ENCODE results near the gene MSI2. TPM values are rescaled to one million over a fixed set of nuclear protein-coding genes. Genes with fewer than 3 reads are reported as not detected.

The MSI2 gene
- polyA plus RNA-seq, 1 of the 3 experiments (the other 2 are of a cell fraction) = 24.1 TPM

DNA sequence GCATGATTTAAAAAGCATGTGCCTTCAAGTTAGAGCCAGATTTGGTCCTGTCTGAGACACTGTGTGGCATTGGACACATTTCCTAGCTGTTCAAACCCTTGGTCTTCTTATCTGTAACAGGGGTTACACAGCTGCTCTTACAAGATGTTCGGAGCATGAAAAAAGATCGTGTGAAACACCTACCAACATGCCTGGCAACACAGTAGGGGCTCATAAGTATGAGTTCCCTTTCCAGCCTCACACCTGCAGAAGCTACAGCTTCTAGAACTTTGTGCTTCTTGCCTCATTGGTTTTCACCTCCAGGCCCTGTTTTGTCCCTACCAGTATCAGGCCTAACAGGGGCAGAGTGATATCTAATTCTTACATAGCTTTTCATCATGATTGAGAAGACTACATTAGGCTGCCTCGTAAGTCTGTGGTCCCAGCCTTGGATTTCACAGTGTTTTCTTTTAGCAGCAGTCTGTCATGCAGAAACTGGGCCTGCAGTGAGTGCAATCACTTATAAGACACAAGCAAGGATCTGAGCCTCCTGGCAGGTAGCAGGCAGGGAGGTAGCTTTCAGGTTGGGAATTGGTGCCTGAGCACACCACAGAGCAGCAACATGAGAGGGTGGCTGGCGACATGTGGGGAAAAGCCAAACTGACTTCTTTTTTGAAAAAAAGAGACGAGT lies 410.0 kb downstream of the MSI2 start:
- Histone ChIP-seq H3K9me3 (no peaks in the 10 kb centered on the region), H3K9ac (no peak overlapping the region), H3K79me2 (ENCODE audit: insufficient read depth) (no peaks in the 10 kb centered on the region), H3F3A (replicated peaks; ENCODE audit: insufficient read depth) (peaks cover 12% of the 10 kb centered on the region), H3K27me3 (ENCODE audit: insufficient read depth) (no peaks in the 10 kb centered on the region), H3K4me1 (ENCODE audit: control insufficient read depth in 1 of 2, insufficient read depth in 2 of 2, low read depth in 1 of 2, low read length in 1 of 2) (peaks cover 27 to 98% of the 10 kb centered on the region in 2 experiments), H3K4me3 (ENCODE audit: low read depth in 2 of 2, low read length in 1 of 2) (no peak overlapping the region), H3K9me2 (no peaks in the 10 kb centered on the region), H2AFZ (ENCODE audit: low read depth) (no peak overlapping the region), H3K36me3 (replicated peaks in 1 of 2; ENCODE audit: control insufficient read depth in 1 of 2, insufficient read depth in 2 of 2, low read length in 1 of 2) (peaks cover 3 to 6% of the 10 kb centered on the region in 2 experiments), H3K4me2 (no peak overlapping the region), H4K20me1 (ENCODE audit: insufficient read depth) (no peaks in the 10 kb centered on the region), H3K27ac (ENCODE audit: low read depth in 2 of 2, low read length in 1 of 2) (peak overlapping the region in 1 of 2 experiments; percentile 100; a peak in 2 of 4 replicates)
- DNase-seq = no peak
- WGBS (ENCODE audit: low lambda C conversion rate) = 92% methylated on average over 5 of the region's 5 CpGs
- TF ChIP-seq EP300 (IDR thresholded peaks at IDR 0.05; ENCODE audit: borderline replicate concordance in 1 of 2, low read depth in 1 of 2, low read length in 1 of 2) (no peak), FOXJ3 (CRISPR knock-in tag; IDR thresholded peaks at IDR 0.05) (no peak), JUND (IDR thresholded peaks at IDR 0.05) (no peak), RCOR1 (IDR thresholded peaks at IDR 0.05; ENCODE audit: low read length) (no peak), YY1 (IDR thresholded peaks at IDR 0.05; ENCODE audit: low read depth) (no peak), CHD2 (IDR thresholded peaks at IDR 0.05; ENCODE audit: low read length, partially characterized antibody) (no peak), ELF1 (IDR thresholded peaks at IDR 0.05) (no peak), RAD21 (IDR thresholded peaks at IDR 0.05; ENCODE audit: low read length) (no peak), POLR2AphosphoS5 (IDR thresholded peaks at IDR 0.05; ENCODE audit: low read depth, low read length) (no peak), GATA2 (CRISPR knock-in tag; IDR thresholded peaks at IDR 0.05) (no peak), REST (IDR thresholded peaks at IDR 0.05; ENCODE audit: low read depth, low read length) (no peak), MXI1 (IDR thresholded peaks at IDR 0.05; ENCODE audit: low read depth, low read length) (no peak), FOXM1 (IDR thresholded peaks at IDR 0.05; ENCODE audit: low read depth) (no peak), NFIC (IDR thresholded peaks at IDR 0.05; ENCODE audit: borderline replicate concordance) (no peak), FOSL2 (IDR thresholded peaks at IDR 0.05; ENCODE audit: borderline replicate concordance, low read depth) (no peak), TEAD4 (IDR thresholded peaks at IDR 0.05; ENCODE audit: borderline replicate concordance, insufficient read depth) (no peak)
- TF ChIP-seq, protein P1, sequence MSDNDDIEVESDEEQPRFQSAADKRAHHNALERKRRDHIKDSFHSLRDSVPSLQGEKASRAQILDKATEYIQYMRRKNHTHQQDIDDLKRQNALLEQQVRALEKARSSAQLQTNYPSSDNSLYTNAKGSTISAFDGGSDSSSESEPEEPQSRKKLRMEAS (IDR thresholded peaks at IDR 0.05; ENCODE audit: low read depth) = no peak
- TF ChIP-seq, protein P2, sequence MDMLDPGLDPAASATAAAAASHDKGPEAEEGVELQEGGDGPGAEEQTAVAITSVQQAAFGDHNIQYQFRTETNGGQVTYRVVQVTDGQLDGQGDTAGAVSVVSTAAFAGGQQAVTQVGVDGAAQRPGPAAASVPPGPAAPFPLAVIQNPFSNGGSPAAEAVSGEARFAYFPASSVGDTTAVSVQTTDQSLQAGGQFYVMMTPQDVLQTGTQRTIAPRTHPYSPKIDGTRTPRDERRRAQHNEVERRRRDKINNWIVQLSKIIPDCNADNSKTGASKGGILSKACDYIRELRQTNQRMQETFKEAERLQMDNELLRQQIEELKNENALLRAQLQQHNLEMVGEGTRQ (IDR thresholded peaks at IDR 0.05; ENCODE audit: borderline replicate concordance, low read depth, low read length) = no peak
- TF ChIP-seq, protein P3, sequence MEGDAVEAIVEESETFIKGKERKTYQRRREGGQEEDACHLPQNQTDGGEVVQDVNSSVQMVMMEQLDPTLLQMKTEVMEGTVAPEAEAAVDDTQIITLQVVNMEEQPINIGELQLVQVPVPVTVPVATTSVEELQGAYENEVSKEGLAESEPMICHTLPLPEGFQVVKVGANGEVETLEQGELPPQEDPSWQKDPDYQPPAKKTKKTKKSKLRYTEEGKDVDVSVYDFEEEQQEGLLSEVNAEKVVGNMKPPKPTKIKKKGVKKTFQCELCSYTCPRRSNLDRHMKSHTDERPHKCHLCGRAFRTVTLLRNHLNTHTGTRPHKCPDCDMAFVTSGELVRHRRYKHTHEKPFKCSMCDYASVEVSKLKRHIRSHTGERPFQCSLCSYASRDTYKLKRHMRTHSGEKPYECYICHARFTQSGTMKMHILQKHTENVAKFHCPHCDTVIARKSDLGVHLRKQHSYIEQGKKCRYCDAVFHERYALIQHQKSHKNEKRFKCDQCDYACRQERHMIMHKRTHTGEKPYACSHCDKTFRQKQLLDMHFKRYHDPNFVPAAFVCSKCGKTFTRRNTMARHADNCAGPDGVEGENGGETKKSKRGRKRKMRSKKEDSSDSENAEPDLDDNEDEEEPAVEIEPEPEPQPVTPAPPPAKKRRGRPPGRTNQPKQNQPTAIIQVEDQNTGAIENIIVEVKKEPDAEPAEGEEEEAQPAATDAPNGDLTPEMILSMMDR (IDR thresholded peaks at IDR 0.05) = no peak
- ChIA-PET POLR2A (interaction anchor here (0.9 to 7.7 kb wide), 8 partner anchors 34 to 117 kb away, joined by 3 to 44 read pairs (median 6); no protein-coding TSS in a partner anchor), CTCF (interaction anchor here (0.7 to 10.4 kb wide), 12 partner anchors 12 to 423 kb away, joined by 3 to 112 read pairs (median 4); no protein-coding TSS in a partner anchor)
